C1 segment of cervical spinal cord (tissue), 14 donors: Measurements from ENCODE around the gene ZFPM1.

Experiments used
- DNase-seq, 14 donors: peaks; one replicate each; lab custom pipeline; 2025; lab: John Stamatoyannopoulos, UW

ZFPM1 gene

DNA sequence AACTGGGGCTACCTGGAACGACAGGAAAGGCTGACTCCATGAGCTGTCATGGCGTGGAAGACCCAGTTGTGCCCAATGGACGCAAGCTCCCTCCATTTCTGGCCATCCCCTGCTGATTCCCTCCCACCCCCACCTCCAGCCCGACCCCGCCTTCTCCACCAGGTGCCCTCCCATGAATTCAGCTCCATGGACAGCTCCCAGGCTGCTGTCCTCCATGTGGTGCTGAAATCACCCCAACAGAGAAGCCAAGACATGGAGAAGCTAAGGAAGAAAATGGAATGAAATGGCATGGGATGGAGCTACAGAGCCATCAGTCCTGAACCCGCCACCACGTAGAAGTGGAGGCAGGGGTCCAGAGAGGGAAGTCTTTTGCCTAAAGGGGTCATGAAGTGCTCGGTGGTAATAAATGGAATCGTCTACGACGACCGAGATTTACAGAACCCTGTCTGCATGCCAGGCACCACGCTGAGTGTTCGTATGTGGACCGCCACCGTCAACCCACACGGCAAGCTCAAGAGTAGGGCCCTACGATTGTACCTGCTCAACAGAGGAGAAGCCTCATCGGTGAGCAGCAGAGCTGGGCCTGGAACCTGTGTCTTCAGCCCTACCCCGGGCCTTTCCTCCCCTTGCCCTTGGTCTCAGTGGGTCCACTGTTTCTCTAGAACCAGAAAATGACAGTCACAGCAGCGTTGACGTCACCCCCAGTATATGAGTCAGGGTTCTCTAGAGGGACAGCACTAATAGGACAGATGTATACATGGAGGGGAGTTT is 107.8 kb downstream of the ZFPM1 start:
- no peak for DNase-seq

DNA sequence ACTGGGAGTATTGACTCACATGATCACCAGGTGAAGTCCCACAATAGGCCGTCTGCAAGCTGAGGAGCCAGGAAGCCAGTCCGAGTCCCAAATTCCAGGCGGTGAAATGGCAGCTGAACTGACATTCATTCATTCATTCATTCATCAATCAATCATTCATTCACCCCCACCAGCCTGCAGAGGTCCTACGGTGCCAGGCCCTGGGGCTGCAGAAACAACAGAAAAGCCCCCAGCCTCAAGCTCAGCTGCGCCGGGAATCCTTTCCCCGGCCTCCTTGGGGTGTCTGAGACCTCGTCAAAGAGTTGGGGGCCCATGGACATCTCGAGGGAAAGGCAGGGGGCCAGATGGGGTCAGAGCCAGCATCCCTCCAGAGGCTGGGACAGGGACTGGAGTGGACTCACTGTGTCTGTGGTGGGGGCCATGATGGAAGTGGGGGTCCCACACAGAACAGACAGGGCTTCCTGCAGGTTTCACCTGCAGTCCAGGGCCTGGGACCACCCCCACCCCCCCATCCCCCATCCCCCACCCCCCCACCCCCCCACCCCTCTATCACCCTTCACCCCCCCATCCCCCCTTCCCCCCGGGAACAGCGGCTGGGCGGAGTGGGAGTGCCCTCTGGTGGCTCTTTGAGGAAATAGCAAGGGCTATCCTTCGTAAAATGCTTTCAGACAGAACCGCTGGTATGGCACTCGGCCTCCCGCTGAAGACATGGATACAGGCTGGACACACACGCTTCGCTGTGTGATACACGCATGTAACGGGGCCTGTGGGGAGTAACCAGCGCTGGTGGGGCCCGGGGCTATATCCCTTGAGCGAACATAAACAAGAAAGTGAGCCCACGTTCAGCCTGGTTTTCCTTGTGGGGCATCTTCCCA is 108.6 kb downstream of the ZFPM1 start:
- peak in 8 of 14 donors; percentile 12 to 34 (median 24) for DNase-seq

DNA sequence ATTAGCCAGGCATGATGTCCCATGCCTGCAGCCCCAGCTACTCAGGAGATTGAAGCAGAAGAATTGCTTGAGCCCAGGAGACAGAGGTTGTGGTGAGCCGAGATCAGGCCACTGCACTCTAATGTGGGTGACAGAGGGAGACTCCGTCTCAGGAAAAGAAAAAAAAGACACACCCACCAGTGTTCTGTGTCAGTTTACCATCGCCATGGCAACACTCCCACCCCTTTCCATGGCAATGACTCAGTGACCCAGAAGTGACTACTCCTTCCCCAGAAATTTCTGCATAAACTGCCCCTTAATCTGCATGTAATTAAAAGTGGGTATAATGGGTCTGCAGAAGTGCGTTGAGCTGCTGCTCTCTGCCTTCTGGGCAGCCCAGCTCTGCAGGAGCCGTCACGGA is 113.1 kb downstream of the ZFPM1 start:
- DNase-seq, result no peak

DNA sequence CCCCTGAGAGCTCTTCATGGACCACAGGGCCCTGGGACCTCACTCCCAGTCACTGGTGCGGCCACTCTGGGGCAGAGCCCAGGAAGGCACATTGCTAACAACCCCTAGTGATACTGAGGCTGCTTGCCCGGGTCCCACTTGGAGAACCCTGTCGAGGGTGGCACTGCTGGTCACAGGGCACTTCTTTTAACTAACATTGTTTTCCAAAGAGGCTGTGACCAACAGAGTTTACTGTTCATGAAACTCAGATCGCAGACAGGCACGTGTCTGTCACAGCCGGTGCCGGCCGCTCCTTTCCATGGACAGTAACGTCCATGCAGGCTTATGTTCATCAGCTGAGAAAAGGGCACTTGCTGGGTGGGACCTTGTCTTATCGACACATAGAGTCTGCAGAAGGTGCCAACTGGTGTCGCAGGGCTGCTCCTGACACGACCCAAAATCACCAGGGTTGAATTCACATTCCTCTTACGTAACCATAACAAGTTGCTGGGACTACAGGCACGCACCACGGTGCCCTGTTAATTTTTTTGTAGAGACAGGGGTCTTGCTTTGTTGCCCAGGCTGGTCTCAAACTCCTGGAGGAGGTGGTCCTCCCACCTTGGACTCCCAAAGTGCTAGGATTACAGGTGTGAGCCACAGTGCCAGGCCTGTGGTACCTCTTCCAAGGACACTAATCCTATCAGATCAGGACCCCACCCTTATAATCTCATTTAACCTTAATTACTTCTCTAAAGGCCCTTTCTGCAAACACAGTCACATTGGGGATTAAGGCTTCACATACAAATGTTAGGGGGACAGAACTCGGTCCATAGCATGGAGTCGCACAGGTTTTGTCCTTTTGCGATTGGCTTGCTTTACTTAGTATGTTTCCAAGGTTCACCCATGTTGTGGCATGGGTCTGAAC is 115.9 kb downstream of the ZFPM1 start:
- no peak for DNase-seq

DNA sequence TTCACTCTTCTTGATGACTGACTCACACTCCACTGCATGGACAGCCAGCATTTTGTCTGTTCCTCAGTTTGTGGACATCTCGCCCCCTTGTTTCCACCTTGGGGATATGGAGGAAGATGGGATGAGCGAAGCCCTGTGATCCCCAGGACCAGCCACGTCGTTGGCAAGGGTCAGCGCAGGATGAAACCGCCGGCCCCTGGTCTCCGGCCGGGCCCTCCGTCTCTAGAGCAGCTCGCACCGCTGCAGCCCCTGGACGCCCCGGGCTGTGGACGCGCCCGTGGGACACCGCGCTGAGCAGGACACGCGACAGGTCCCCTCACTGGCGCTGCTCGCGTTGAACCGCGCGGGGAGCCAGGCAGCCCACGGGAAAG is 116.5 kb downstream of the ZFPM1 start:
- DNase-seq, result peak in 1 of 14 donors; percentile 52

DNA sequence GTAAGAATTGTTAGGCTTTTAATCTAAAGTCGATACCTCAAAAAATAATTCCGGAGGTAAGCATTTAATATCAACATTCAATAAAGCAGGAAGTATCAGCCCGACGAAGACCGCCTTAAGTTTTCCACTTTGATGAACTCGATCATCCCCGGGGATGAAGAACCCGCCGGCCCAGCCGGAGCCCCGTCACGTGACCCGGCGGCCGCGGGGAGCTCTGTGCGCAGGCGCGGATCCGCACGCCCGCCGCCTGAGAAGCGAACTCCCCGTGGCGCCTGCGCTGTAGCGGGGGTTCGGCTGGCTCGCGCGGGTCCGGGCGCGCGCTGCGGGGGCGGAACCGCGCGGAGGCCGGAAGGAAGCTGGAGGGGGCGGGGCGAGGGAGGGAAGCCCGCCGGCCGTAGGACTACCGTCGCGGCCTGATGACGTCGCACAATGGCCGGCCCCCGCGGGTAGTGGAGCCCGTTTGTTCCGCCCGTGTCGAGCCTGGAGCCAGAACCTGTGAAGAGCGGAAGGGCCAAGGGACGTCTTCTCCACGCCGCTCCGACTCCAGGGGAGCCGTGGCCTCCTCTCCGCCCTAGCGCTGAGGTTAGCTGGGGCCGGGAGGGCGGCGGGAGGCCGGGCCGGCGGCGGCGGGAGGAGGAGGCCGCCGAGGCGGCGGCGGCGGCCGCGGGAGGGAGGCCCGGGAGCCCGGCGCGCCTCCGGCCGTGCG is 117.1 kb downstream of the ZFPM1 start, which contains the start of gene ZC3H18:
ZC3H18 (plus strand) TSS at position 419 of the 706 bp plus-strand sequence. CDS start 6,721 bp downstream, outside the sequence.
- peak; percentile 72 to 99 (median 90) for DNase-seq

DNA sequence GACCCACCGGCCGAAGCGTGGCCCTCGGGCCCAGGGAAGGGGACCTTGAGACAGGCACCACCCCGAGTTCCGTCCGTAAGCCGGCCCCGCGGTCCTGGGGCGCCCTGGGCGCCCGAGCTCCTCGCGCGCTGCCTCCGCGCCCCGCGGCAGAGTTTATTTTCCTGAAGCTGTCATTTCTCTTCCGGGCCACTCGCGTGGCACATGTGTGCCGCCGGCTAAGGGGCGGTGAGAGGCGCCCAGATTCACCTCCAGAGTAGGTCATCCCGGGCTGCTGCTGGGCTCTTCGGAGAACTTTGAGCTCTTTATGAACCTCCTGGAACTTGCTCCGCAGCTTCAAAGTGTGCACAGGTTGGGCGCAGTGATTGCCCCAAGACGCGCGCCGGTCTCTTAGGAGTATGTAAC is 117.6 kb downstream of the ZFPM1 start:
- DNase-seq, result no peak

DNA sequence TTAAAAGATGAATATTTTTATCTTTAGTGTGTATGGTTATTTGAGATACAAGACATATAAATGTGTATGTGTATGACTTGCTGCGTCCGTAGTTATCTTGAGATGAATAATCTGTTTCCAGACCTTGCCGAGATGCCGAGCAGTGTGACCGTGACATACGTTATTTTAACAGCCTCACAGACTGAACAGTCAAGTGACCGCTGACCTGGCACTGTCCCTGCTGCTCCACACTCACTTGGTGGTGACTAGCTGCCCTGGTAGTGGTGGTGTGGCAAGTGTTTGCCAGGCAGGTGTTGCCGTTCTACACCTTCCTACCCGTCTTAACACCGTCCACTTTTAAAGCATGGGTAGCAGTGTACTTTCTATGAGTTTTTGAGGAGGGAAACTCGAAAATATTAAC is 122.2 kb downstream of the ZFPM1 start:
- no peak for DNase-seq

DNA sequence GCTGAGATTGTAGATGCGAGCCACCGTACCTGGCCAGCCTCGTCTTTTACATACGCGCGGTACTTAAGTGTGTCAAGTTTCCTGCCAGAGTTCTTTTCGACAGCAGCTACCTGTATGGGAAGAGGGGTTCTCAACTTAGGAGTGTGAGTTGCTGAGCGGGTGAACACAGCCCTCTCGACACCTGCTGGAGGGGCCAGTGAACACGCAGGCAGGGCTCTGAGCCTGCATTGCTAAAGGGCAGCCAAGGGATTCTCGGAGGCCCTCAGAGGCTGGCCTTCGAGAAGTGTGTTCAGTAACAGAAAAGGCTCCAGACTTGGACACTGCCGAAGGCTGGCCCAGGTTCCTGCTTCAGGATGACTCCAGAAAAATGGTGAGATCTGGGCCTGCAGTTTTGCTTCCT is 123.2 kb downstream of the ZFPM1 start:
- no peak for DNase-seq

DNA sequence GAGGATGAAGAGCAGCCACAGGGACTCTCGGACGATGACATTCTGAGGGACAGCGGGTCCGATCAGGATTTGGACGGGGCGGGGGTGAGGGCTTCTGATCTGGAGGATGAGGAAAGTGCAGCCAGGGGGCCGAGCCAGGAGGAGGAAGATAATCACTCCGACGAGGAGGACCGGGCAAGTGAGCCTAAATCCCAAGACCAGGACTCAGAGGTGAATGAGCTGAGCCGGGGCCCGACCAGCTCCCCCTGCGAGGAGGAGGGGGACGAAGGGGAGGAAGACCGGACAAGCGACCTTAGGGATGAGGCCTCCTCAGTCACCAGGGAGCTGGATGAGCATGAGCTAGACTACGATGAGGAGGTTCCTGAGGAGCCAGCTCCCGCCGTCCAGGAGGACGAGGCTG is 124.1 kb downstream of the ZFPM1 start:
- DNase-seq, result no peak

DNA sequence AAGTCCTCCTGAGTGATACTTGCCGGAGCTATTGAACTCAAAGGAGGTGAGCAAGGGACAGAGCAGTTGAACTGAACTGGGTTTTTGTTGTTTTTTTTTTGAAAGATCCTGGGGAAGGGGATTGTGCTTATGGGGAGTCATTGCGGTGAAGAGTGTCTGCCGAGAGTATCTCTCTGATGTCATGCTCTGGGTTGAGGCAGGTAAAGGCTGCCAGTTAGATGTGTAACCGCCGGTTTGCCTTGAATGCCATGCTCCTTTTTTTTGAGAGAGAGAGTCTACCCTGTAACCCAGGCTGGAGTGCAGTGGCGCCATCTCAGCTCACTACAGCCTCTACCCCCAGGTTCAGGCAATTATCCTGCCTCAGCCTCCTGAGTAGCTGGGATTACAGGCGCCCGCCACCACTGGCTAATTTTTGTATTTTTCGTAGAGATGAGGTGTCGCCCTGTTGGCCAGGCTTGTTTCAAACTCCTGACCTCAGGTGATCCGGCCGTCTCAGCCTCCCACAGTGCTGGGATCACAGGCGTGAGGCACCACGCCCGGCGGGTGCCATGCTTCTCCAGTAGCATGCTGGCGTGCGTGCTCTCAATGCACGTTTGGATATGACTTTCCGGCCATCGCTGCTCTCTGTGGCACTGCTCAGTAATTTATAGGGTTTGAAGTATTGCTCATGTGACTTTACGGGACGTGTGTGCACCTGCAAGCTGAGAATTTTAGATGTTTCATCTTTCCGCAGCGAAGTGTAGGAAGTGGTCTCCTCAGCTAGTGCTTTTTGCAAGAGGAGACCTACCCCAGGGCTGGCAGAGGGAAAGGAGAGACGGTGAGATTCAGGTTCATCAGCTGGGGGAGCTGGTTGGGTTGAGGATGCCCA is 125.6 kb downstream of the ZFPM1 start:
- DNase-seq, result no peak

DNA sequence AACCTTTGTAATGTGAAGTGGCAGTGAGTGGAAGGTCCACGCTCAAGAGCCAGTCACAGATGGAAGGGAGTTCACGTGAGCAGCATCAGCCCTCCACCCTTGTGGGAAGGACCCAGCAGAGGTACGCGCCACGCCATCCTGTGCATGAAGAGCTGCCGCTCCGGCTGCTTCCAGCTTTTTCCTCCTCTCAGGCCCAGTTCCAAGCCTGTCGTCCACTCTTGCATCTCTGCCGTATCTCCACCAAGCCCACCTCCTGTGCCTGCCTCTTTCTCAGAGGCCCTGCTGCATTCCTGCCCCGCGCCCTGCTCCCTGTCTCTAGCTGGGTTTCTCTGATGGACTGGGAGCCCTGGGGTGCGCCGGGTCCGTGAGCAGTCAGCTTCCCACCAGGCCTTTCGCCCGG is 127.3 kb downstream of the ZFPM1 start:
- no peak for DNase-seq

DNA sequence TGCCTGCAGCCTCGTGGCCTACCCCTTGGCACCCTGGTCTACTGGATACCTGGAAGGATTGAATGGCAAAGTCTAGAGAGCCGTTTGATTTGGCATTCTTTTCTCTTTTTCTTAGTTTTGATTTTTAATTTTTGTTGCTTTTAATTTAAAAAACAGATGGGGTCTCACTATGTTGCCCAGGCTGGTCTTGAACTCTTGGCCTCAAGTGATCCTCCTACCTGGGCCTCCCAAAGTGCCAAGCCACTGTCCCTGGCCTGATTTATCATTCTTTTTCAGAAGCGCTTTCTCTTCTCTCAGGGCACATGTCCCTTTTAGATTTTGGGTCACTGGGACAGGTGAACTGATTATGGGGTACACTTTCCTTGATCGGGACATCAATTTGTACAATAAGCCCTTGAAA is 128.0 kb downstream of the ZFPM1 start:
- no peak for DNase-seq

DNA sequence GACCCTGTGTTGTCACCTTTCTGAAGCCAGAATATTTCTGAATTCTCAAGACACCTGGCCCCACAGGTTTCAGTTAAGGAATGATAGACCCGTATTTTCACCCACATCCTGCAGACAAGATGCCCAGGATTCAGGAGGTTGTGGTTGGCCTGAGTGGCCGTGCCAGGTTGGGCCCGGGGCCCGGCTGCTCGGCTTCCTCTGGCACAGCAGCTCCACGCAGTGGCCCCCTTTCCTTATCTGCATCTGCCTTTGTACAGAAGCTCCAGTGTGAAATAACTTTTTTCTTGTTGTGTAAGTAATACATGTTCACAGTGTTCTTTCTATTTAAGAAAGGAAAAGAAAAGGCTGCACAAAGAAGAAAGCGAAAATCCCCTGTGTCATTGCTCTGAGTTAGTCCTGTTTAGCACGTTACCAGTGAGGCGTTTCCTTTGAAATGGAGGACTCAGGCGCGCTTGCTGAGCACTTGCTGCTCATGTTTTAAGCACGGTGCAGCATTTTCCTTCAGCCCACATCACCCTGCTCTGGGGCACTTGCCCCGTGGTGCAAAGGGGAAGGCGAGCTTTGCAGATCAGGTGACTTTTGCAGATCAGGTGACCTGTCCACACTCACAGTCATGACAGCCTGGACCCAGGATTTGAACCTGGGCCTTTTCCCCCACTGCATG is 130.0 kb downstream of the ZFPM1 start:
- DNase-seq, result no peak

DNA sequence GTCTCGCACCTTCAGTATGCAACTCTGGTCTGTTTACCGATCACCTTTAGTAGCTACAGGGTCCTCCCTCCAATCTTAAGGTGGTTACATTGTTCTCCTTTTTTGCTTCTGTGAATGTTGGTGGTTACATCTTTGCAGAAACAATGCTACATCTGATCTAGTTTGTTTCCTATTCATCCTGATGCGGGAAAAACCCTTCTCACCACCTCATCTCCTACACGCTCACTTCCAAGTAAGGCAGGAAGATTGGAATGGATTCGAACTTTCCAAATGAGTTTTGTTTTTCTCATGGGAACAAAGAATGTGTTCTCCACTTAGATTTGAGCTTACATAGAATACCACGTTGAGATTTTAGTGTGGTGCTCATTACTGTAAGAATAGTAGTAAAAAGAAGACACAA is 131.6 kb downstream of the ZFPM1 start:
- DNase-seq, result no peak

DNA sequence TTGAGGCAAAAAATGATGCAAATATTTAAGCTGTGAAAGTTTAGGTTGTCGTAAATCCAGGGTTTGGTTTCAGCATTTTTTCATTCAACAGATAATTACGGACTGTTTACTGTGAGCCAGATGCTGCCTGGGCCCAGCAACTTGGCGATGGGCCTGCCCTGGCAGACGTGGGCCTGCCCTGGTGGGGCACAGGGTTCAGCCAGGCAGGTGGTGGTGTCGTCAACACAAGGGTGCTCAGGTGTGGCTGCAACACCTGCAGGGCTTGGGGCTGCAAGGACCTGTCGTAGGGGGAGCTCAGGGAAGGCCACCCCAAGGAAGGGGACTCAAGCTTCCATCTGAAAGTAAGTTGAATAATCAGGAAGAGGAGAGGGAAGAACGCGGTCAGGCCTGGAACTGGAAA is 132.2 kb downstream of the ZFPM1 start:
- no peak for DNase-seq

DNA sequence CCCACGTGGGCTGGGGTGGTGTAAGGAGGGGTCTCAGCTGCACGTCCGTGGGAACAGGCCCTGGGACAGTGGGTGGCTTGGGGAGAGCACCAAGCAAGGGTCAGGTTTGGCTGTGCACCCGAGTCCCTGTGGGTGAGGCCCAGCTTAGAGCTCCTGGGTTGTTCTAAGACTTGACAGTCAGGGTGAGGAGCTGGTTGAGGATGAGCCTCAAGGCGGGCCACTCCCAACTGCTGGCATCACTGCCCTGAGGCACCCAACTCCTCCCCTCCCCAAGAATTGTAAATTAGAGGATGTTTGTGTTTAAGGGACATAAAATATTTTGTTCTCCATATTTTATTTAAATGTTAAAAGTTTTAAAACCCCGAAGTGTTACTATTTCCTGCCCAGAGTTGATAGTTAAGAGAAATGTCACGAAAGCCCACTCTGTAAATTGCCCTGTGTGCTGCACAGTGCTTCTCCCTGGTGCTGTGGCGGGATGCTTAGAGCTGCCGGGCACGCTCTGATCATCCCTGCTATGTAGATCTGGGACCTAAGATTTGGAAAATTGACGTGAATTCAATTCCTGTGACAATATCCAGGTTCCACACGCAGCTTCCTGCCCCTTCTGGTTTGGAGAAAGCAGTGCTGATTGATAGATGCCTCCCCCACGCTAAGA is 133.0 kb downstream of the ZFPM1 start:
- DNase-seq, result no peak
